ENCODE results near the gene CHD1L.
"Not testable (repeated sequence)": the region's sequence is repeated elsewhere in the genome, so short reads cannot be mapped to it uniquely, and the experiment has no call there.

Gene CHD1L

GRCh38 chr1:147236448-147236847, 6.0 kb upstream of the CHD1L start:
- H3K27me3 ChIP-seq (replicated peaks; ENCODE audit: control insufficient read depth, insufficient read depth, low read length), result no peaks in the 10 kb centered on the region
- no peak for DNase-seq (ENCODE audit: extremely low read depth, insufficient read length)
- no peaks in the 10 kb centered on the region for H3K36me3 ChIP-seq (ENCODE audit: control insufficient read depth, insufficient read depth, low read length)
- no peak for TF ChIP-seq CTCF (IDR thresholded peaks at IDR 0.05; ENCODE audit: insufficient read depth, low read length, poor library complexity, severe bottlenecking)
- H3K4me3 ChIP-seq (replicated peaks; ENCODE audit: low read depth, low read length), result no peak overlapping the region

- Histone ChIP-seq H3K36me3 (ENCODE audit: control insufficient read depth, insufficient read depth, low read length) (no peaks in the 10 kb centered on the region), H3K4me3 (replicated peaks; ENCODE audit: low read depth, low read length) (no peak overlapping the region), H3K27me3 (replicated peaks; ENCODE audit: control insufficient read depth, insufficient read depth, low read length) (no peaks in the 10 kb centered on the region)
- DNase-seq (ENCODE audit: extremely low read depth, insufficient read length), result no peak
- no peak for TF ChIP-seq CTCF (IDR thresholded peaks at IDR 0.05; ENCODE audit: insufficient read depth, low read length, poor library complexity, severe bottlenecking)
Observed at GRCh38 chr1:147236959-147237791, 5.3 kb upstream of the CHD1L start.

GRCh38 chr1:147238053-147238902, 4.2 kb upstream of the CHD1L start:
- DNase-seq (ENCODE audit: extremely low read depth, insufficient read length), result no peak
- TF ChIP-seq CTCF (IDR thresholded peaks at IDR 0.05; ENCODE audit: insufficient read depth, low read length, poor library complexity, severe bottlenecking), result no peak
- H3K36me3 ChIP-seq (ENCODE audit: control insufficient read depth, insufficient read depth, low read length), result no peaks in the 10 kb centered on the region
- H3K4me3 ChIP-seq (replicated peaks; ENCODE audit: low read depth, low read length), result no peak overlapping the region
- H3K27me3 ChIP-seq (replicated peaks; ENCODE audit: control insufficient read depth, insufficient read depth, low read length), result no peaks in the 10 kb centered on the region

GRCh38 chr1:147238925-147239820, 3.3 kb upstream of the CHD1L start:
- Histone ChIP-seq H3K36me3 (ENCODE audit: control insufficient read depth, insufficient read depth, low read length) (no peaks in the 10 kb centered on the region), H3K4me3 (replicated peaks; ENCODE audit: low read depth, low read length) (no peak overlapping the region), H3K27me3 (replicated peaks; ENCODE audit: control insufficient read depth, insufficient read depth, low read length) (no peaks in the 10 kb centered on the region)
- TF ChIP-seq CTCF (IDR thresholded peaks at IDR 0.05; ENCODE audit: insufficient read depth, low read length, poor library complexity, severe bottlenecking), result no peak
- DNase-seq (ENCODE audit: extremely low read depth, insufficient read length), result no peak

- not testable (repeated sequence) for H3K4me3 ChIP-seq (replicated peaks; ENCODE audit: low read depth, low read length); H3K36me3 ChIP-seq (ENCODE audit: control insufficient read depth, insufficient read depth, low read length); DNase-seq (ENCODE audit: extremely low read depth, insufficient read length); H3K27me3 ChIP-seq (replicated peaks; ENCODE audit: control insufficient read depth, insufficient read depth, low read length)
Observed at GRCh38 chr1:147240131-147240721, 2.3 kb upstream of the CHD1L start.
